GM12801 (cell line): ENCODE measurements around the gene MROH9.

ENCODE experiments used
- CTCF ChIP-seq: IDR thresholded peaks from one replicate; pipeline ENCODE4 v1.5.1; 2011; ENCODE audit warnings: control low read depth; ENCODE audit not compliant: insufficient read length; ENCODE audit errors: extremely low read depth

MROH9 gene

DNA sequence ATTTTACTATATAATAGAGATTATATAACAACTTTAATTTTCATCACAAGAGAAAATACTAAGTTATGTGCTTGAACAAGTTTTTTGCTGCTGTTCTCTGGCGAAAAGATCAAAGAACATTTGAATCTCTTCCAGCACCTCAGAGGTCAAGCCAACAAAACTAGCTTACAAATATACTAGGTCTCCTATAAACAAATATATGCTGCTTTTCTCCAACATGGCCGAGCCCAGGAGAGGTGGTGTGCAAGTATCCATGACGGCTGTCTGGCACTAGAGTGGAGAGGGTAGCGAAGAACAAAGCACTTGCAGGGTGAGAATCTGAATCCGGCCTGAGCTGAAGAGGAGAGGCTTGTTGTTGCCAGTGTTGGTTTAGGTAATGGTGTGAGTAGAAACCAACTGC, 147.9 kb downstream of the MROH9 start:
- TF ChIP-seq CTCF, result no peak

- no peak for TF ChIP-seq CTCF
These were observed 148.8 kb downstream of the MROH9 start for GRCh38 chr1:171084091-171084490.

- TF ChIP-seq CTCF, result no peak
These were observed 149.5 kb downstream of the MROH9 start for GRCh38 chr1:171084870-171085269.

DNA sequence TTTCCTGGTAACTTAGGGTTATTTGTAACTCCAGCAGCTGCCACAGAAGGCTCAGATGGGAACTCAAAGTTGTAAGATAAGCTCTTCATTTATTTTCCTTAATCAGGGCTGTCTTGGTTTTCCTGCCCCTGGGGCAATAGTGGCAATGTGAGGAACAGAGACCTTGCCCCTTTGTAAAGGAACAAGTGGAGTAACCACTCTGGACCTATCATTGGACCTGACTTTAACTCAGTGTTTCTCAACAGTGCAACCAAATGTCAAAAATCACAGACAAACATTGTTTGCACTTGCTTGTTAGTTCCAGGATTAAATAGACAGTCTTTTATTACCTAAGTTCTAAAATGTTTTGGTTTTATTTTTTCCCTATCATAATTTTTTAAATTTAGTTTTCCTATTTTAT, 152.6 kb downstream of the MROH9 start:
- no peak for TF ChIP-seq CTCF

DNA sequence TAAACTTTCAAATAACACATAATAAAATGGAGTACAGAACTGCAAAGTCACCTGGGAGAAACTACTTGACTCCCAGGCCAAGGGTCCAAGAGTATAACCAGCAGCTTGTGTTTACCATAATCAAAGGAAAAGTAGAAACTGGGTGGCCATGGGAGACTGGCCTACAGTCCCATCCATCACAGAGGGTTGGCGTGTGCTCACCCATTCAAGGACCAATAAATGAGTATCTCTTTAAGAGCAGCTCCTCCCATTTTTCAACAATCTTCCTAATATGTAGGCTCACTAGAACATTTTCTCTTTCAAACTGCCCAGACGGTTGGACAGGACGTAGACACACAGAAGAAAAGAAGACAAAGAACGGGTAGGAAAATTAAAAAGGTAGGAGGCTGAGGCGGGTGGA, 155.3 kb downstream of the MROH9 start, which contains the start of gene FMO3:
TSS of gene FMO3 (plus strand) at position 302 of the 400 bp plus-strand sequence. CDS start 1,754 bp downstream, outside the sequence.
- no peak for TF ChIP-seq CTCF

DNA sequence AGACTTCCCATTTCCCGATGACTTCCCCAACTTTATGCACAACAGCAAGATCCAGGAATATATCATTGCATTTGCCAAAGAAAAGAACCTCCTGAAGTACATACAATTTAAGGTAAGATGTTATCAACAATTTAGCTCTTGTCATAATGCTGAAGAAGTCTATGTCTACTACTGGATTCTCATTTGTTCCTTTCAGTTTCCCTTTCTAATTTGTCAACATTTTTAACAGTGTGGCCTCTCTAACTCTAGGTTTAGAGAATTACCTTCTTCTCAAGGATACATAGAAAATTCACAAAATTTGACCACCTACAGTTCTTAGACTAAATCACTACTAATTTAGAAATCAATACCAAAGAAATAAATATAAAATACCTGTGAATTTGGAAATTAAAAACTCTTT, 168.5 kb downstream of the MROH9 start:
- no peak for TF ChIP-seq CTCF

DNA sequence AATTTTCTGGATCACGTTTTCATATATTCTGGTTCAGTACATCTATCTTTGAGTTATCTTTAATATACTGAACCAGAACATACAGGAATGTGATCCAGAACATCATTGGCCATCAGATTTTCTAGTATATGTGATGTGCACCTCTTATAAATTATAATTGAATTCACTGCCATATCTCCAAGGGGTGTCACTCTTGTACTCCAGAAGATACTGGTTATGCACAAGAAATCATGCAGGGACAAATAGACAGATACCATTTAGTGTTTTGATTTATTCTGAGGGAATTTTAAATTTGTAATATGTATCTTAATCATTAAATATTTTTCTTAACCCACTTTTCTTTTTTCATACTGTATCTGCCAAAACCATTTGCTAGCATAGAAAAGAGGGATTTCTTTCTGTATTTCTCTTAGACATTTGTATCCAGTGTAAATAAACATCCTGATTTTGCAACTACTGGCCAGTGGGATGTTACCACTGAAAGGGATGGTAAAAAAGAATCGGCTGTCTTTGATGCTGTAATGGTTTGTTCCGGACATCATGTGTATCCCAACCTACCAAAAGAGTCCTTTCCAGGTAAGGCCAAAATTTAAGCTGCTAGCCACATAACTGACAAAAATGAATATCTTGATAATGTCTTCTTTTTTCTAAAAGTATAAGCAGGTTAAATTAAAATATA, 172.1 kb downstream of the MROH9 start:
- TF ChIP-seq CTCF, result no peak
